K562 (cell line): ENCODE results near the gene OSBP2. TPM values are rescaled to one million over a fixed set of nuclear protein-coding genes. Genes with fewer than 3 reads are reported as not detected.

Experiments used
- ARNT ChIP-seq, 2 experiments: fragments of 450-650 bp; IDR thresholded peaks; 2 replicates each; pipeline ENCODE4 v1.6.1; 2016; ENCODE audit warnings: mild to moderate bottlenecking in 1 of 2
- BRD4 ChIP-seq: fragments of 200-600 bp; sonication (generic); IDR thresholded peaks from 2 replicates; pipeline ENCODE4 v1.6.1; 2017; ENCODE audit warnings: inconsistent platforms
- CCNT2 ChIP-seq: IDR thresholded peaks from 2 replicates; pipeline ENCODE4 v1.6.1; 2011; ENCODE audit warnings: borderline replicate concordance, low read depth, mild to moderate bottlenecking, moderate library complexity, mixed read lengths, low read length; ENCODE audit not compliant: insufficient read length; ENCODE audit errors: extremely low read depth
- GTF2E2 ChIP-seq: fragments of 200-800 bp; sonication (Bioruptor generic); IDR thresholded peaks from 2 replicates; pipeline ENCODE4 v1.6.1; 2016; ENCODE audit warnings: missing genetic modification characterization, missing compliant biosample characterization
- IFI16 ChIP-seq: fragments of 250-450 bp; sonication (Bioruptor Pico); IDR thresholded peaks from 2 replicates; pipeline ENCODE4 v2.1.2; 2022; ENCODE audit warnings: mild to moderate bottlenecking, inconsistent platforms
- KAT8 ChIP-seq: fragments of 450-650 bp; IDR thresholded peaks from 2 replicates; pipeline ENCODE4 v1.6.1; 2016; ENCODE audit warnings: low read depth, mild to moderate bottlenecking
- MAZ ChIP-seq, 2 experiments: fragments of 450-650 bp in 1 of 2; sonication (generic) in 1 of 2; formaldehyde crosslinking; IDR thresholded peaks in 1 of 2; conservative IDR thresholded peaks in 1 of 2; 2 replicates each; pipeline versions ENCODE4 v1.4.0 to v1.5.0; 2020; ENCODE audit warnings: mild to moderate bottlenecking in 1 of 2, missing genetic modification reagents in 1 of 2
- NEUROD1 ChIP-seq: fragments of 150-350 bp; IDR thresholded peaks from 2 replicates; pipeline ENCODE4 v1.6.1; 2014; ENCODE audit warnings: borderline replicate concordance, low read length, low read depth; ENCODE audit not compliant: partially characterized antibody
- NFRKB ChIP-seq: fragments of 450-650 bp; IDR thresholded peaks from 2 replicates; pipeline ENCODE4 v1.6.1; 2016; ENCODE audit warnings: low read depth
- NKRF ChIP-seq: fragments of 450-650 bp; IDR thresholded peaks from 2 replicates; pipeline ENCODE4 v1.6.1; 2016; ENCODE audit warnings: borderline replicate concordance
- POLR2G ChIP-seq: fragments of 200-400 bp; formaldehyde crosslinking; IDR thresholded peaks from 2 replicates; pipeline ENCODE4 v1.6.1; 2017; ENCODE audit warnings: low read depth, mild to moderate bottlenecking, antibody characterized with exemption, low read length, moderate library complexity
- PRDM10 ChIP-seq: fragments of 450-650 bp; IDR thresholded peaks from 2 replicates; pipeline ENCODE4 v1.6.1; 2018; ENCODE audit not compliant: partially characterized antibody
- RBFOX2 ChIP-seq: fragments of 200-400 bp; formaldehyde crosslinking; IDR thresholded peaks from 2 replicates; pipeline ENCODE4 v1.6.1; 2017; ENCODE audit warnings: low read depth, mild to moderate bottlenecking, low read length, moderate library complexity
- SRF ChIP-seq, 2 experiments: fragments of 250-450, 450-650 bp in 1 of 2; sonication (Bioruptor Pico) in 1 of 2; sonication (generic) in 1 of 2; formaldehyde crosslinking; IDR thresholded peaks; 2 replicates each; pipeline versions ENCODE4 v1.5.0 to v1.5.1; 2020 to 2022; ENCODE audit warnings: mild to moderate bottlenecking in 1 of 2, missing genetic modification reagents in 1 of 2
- TARDBP ChIP-seq: fragments of 450-650 bp; IDR thresholded peaks from 2 replicates; pipeline ENCODE4 v1.6.1; 2016
- TBP ChIP-seq: optimal IDR thresholded peaks from 2 replicates; pipeline ENCODE3; 2011; ENCODE audit warnings: low read depth, low read length, improper control_type of control experiment
- ZNF184 ChIP-seq: sonication (generic); formaldehyde crosslinking; IDR thresholded peaks from 2 replicates; pipeline ENCODE4 v1.5.0; 2020; ENCODE audit warnings: missing genetic modification reagents
- ZNF232 ChIP-seq: sonication (generic); formaldehyde crosslinking; IDR thresholded peaks from 2 replicates; pipeline ENCODE4 v1.8.0; 2022; ENCODE audit warnings: mild to moderate bottlenecking, missing genetic modification reagents
- ZNF311 ChIP-seq: fragments of 250-450 bp; sonication (Bioruptor Pico); IDR thresholded peaks from 2 replicates; pipeline ENCODE4 v1.4.0; 2020; ENCODE audit warnings: mild to moderate bottlenecking, moderate library complexity
- ZNF551 ChIP-seq: fragments of 250-450 bp; sonication (Bioruptor Pico); IDR thresholded peaks from 2 replicates; pipeline ENCODE4 v1.5.0; 2021; ENCODE audit warnings: mild to moderate bottlenecking, moderate library complexity
- ZNF740 ChIP-seq, 3 experiments: fragments of 200-800 bp in 1 of 3; sonication (Bioruptor generic) in 1 of 3; sonication (generic) in 1 of 3; formaldehyde crosslinking in 1 of 3; IDR thresholded peaks; 2 replicates each; pipeline versions ENCODE4 v1.6.1 to v1.8.0; 2016 to 2022; ENCODE audit warnings: mild to moderate bottlenecking in 2 of 3, missing compliant biosample characterization in 2 of 3, missing genetic modification characterization in 2 of 3, missing genetic modification reagents in 1 of 3
- ZNF778 ChIP-seq: fragments of 450-650 bp; formaldehyde crosslinking; IDR thresholded peaks from 2 replicates; pipeline ENCODE4 v1.4.0; 2020; ENCODE audit warnings: mild to moderate bottlenecking, moderate library complexity
- polyA plus RNA-seq, 8 experiments: library from polyadenylated mRNA; depleted of rRNA in 4 of 8; stranded (reverse) in 5 of 8; unstranded in 3 of 8; fragments of >200 nt; fragmentation: Nextera tagmentation in 2 of 8; fragmentation: Illumina TruSeq in 1 of 8; extraction: Ambion mirVana in 2 of 8; extraction: Trizol in 1 of 8; gene quantifications; 2 replicates each; pipeline versions ENCODE4 v1.2.1 to v1.2.3, GENCODE V29; 2011 to 2014; ENCODE audit warnings: inconsistent platforms in 1 of 8, missing spikeins in 1 of 8
- total RNA-seq, 7 experiments: library from RNA; depleted of rRNA in 6 of 7; stranded (reverse); fragments of >200 nt in 6 of 7; fragmentation: Illumina TruSeq in 2 of 7; extraction: Trizol in 2 of 7; gene quantifications; 2 replicates each; pipeline versions ENCODE4 v1.2.1 to v1.2.3, GENCODE V29; 2011 to 2021; ENCODE audit warnings: low replicate concordance in 1 of 7

The OSBP2 gene
- total and polyA plus RNA-seq, 9 of the 15 experiments (the other 6 are each of a cell fraction or from before 2014, with no cell fraction given) = 0.52 to 29.5 (median 21.6) TPM

- TF ChIP-seq PRDM10 (no peak), MAZ (CRISPR knock-in tag; conservative IDR thresholded peaks at IDR 0.05 in 1 of 2, IDR thresholded peaks at IDR 0.05 in 1 of 2) (peak; percentile 22 to 47; a peak in 1 of 4 replicates), NEUROD1 (no peak), ZNF232 (CRISPR knock-in tag) (no peak), ZNF778 (CRISPR knock-in tag) (no peak), IFI16 (CRISPR knock-in tag) (no peak), GTF2E2 (tag) (no peak), ZNF311 (CRISPR knock-in tag) (no peak), ZNF184 (CRISPR knock-in tag) (no peak), RBFOX2 (peak; percentile 88), CCNT2 (peak; percentile 17), BRD4 (no peak), TARDBP (no peak), TBP (peak; percentile 56), ZNF740 (CRISPR knock-in tag; IDR thresholded peaks at IDR 0.05) (no peak), ZNF740 (tag; IDR thresholded peaks at IDR 0.05) (no peak), SRF (CRISPR knock-in tag; IDR thresholded peaks at IDR 0.05) (no peak), NFRKB (no peak), POLR2G (peak; percentile 90), ZNF551 (no peak), ARNT (IDR thresholded peaks at IDR 0.05) (no peak), KAT8 (no peak), NKRF (peak; percentile 74)
Measured at GRCh38 chr22:30667494-30668385, 26.9 kb upstream of the OSBP2 start, which contains the start of gene DUSP18 (continued).
